Keratinocyte (primary cell): ENCODE measurements around the gene SDHAF1. TPM values are rescaled to one million over a fixed set of nuclear protein-coding genes. Genes with fewer than 3 reads are reported as not detected.

Source experiments
- DNase-seq: peaks from one replicate; pipeline ENCODE4 v3.0.0-alpha.2; 2011; ENCODE audit warnings: low read depth, missing footprints, low spot score
- FAIRE-seq: peaks from 2 replicates; lab custom pipeline; 2011; peaks lifted over from hg19 to GRCh38; lab: Jason Lieb, UNC
- H2AFZ ChIP-seq: 2 replicates; pipeline ENCODE4 v1.6.0; 2012; ENCODE audit warnings: low read length, control low read depth, inconsistent platforms; ENCODE audit not compliant: control insufficient read depth
- H3K27ac ChIP-seq: 2 replicates; pipeline ENCODE4 v1.5.1; 2011; ENCODE audit warnings: low read length; ENCODE audit not compliant: control insufficient read depth, insufficient read depth
- H3K27me3 ChIP-seq: 3 replicates; pipeline ENCODE4 v1.6.0; 2011; ENCODE audit warnings: low read length; ENCODE audit not compliant: control insufficient read depth, insufficient read depth; ENCODE audit errors: extremely low read depth
- H3K36me3 ChIP-seq, 2 experiments: 2 replicates in 1 of 2; 3 replicates in 1 of 2; pipeline ENCODE4 v1.5.1; 2011; ENCODE audit warnings: low read length in 2 of 2, mild to moderate bottlenecking in 1 of 2; ENCODE audit not compliant: control insufficient read depth in 2 of 2, insufficient read depth in 2 of 2; ENCODE audit errors: extremely low read depth in 1 of 2
- H3K4me1 ChIP-seq: 3 replicates; pipeline ENCODE4 v1.5.1; 2011; ENCODE audit warnings: low read length; ENCODE audit not compliant: control insufficient read depth, insufficient read depth; ENCODE audit errors: extremely low read depth
- H3K4me2 ChIP-seq: 3 replicates; pipeline ENCODE4 v1.6.0; 2011; ENCODE audit warnings: low read depth, low read length; ENCODE audit not compliant: control insufficient read depth, insufficient read depth; ENCODE audit errors: extremely low read depth
- H3K4me3 ChIP-seq, 3 experiments: fragments of 200-600 bp in 1 of 3; sonication (generic) in 1 of 3; 2 replicates in 2 of 3; 3 replicates in 1 of 3; pipeline ENCODE4 v1.5.1; 2011 to 2016; ENCODE audit warnings: low read length in 3 of 3, mild to moderate bottlenecking in 3 of 3, control low read depth in 2 of 3, inconsistent platforms in 1 of 3, low read depth in 1 of 3, mixed read lengths in 1 of 3, mixed run types in 1 of 3, moderate library complexity in 1 of 3; ENCODE audit not compliant: control insufficient read depth in 2 of 3, insufficient read depth in 2 of 3; ENCODE audit errors: extremely low read depth in 1 of 3
- H3K79me2 ChIP-seq: 2 replicates; pipeline ENCODE4 v1.6.0; 2012; ENCODE audit warnings: low read length; ENCODE audit not compliant: control insufficient read depth, insufficient read depth
- H3K9ac ChIP-seq: 3 replicates; pipeline ENCODE4 v1.6.0; 2011; ENCODE audit warnings: low read length; ENCODE audit not compliant: control insufficient read depth, insufficient read depth; ENCODE audit errors: extremely low read depth
- H3K9me1 ChIP-seq: 3 replicates; pipeline ENCODE4 v1.6.0; 2011; ENCODE audit warnings: low read length; ENCODE audit not compliant: control insufficient read depth, insufficient read depth; ENCODE audit errors: extremely low read depth
- H3K9me3 ChIP-seq: 2 replicates; pipeline ENCODE4 v1.5.1; 2012; ENCODE audit warnings: low read depth, low read length; ENCODE audit not compliant: control insufficient read depth
- H4K20me1 ChIP-seq: 3 replicates; pipeline ENCODE4 v1.6.0; 2011; ENCODE audit warnings: low read length; ENCODE audit not compliant: control insufficient read depth, insufficient read depth; ENCODE audit errors: extremely low read depth
- CTCF ChIP-seq, 3 experiments: IDR thresholded peaks in 1 of 3; conservative IDR thresholded peaks in 1 of 3; optimal IDR thresholded peaks in 1 of 3; 2 replicates in 2 of 3; 3 replicates in 1 of 3; pipeline versions ENCODE3 to v1.5.1; 2011; ENCODE audit warnings: low read length in 3 of 3, mild to moderate bottlenecking in 3 of 3, moderate library complexity in 2 of 3, control low read depth in 1 of 3, inconsistent platforms in 1 of 3; ENCODE audit not compliant: insufficient read depth in 2 of 3; ENCODE audit errors: extremely low read depth in 1 of 3
- EZH2 ChIP-seq: IDR thresholded peaks from one replicate; pipeline ENCODE4 v1.6.1; 2012; ENCODE audit warnings: inconsistent platforms, mild to moderate bottlenecking, low read length, moderate library complexity
- dilution Hi-C: fragments of 300-500 bp; cut with MboI; formaldehyde crosslinking; loops from one replicate; pipeline ENCODE4 v1.7.0; 2020; ENCODE audit warnings: low sequenced_read_pairs; ENCODE audit not compliant: extremely low pct_ligation_motif_present
- polyA plus RNA-seq, 5 experiments: library from polyadenylated mRNA; depleted of rRNA in 3 of 5; stranded (reverse) in 3 of 5; stranded (forward) in 1 of 5; unstranded in 1 of 5; fragments of >200 nt; gene quantifications; 1 replicate in 1 of 5; 2 replicates in 3 of 5; 3 replicates in 1 of 5; pipeline versions ENCODE4 v1.2.1 to v1.2.3, GENCODE V29; 2011 to 2012; ENCODE audit warnings: missing spikeins in 2 of 5, low read depth in 1 of 5, low replicate concordance in 1 of 5

The SDHAF1 gene
- polyA plus RNA-seq, 1 donor (not counting 4 experiments of a cell fraction or from before 2014, with no cell fraction given): 7.3 TPM

GRCh38 chr19:36028313-36029041 is 33.5 kb downstream of the SDHAF1 start:
- Histone ChIP-seq H3K27ac (no peak overlapping the region), H3K9me1 (no peaks in the 10 kb centered on the region), H3K9ac (no peak overlapping the region), H3K4me3 (no peak overlapping the region), H3K4me1 (no peaks in the 10 kb centered on the region), H3K27me3 (no peaks in the 10 kb centered on the region), H2AFZ (no peak overlapping the region), H3K4me2 (no peak overlapping the region), H3K79me2 (no peaks in the 10 kb centered on the region), H3K9me3 (no peaks in the 10 kb centered on the region), H3K36me3 (peaks cover 1 to 9% of the 10 kb centered on the region in 2 experiments), H4K20me1 (no peaks in the 10 kb centered on the region)
- no peak for TF ChIP-seq CTCF (optimal IDR thresholded peaks at IDR 0.05 in 1 of 3, IDR thresholded peaks at IDR 0.05 in 1 of 3, conservative IDR thresholded peaks at IDR 0.05 in 1 of 3; ENCODE audit: extremely low read depth in 1 of 3, insufficient read depth in 2 of 3, low read length in 3 of 3)
- dilution Hi-C loops: no loop called here
- no peak for FAIRE-seq
- no peak for DNase-seq

- DNase-seq (no peak), FAIRE-seq (no peak)
- Histone ChIP-seq H3K4me1 (no peaks in the 10 kb centered on the region), H3K27ac (no peak overlapping the region), H2AFZ (no peak overlapping the region), H4K20me1 (no peaks in the 10 kb centered on the region), H3K4me2 (no peak overlapping the region), H3K79me2 (no peaks in the 10 kb centered on the region), H3K9me3 (no peaks in the 10 kb centered on the region), H3K27me3 (no peaks in the 10 kb centered on the region), H3K36me3 (no peaks in the 10 kb centered on the region), H3K9ac (no peak overlapping the region), H3K9me1 (no peaks in the 10 kb centered on the region), H3K4me3 (no peak overlapping the region)
- dilution Hi-C loops: no loop called here
- TF ChIP-seq EZH2: no peak
- peak; percentile 44 to 58 (median 49) for TF ChIP-seq CTCF (optimal IDR thresholded peaks at IDR 0.05 in 1 of 3, IDR thresholded peaks at IDR 0.05 in 1 of 3, conservative IDR thresholded peaks at IDR 0.05 in 1 of 3; ENCODE audit: extremely low read depth in 1 of 3, insufficient read depth in 2 of 3, low read length in 3 of 3)
These were observed 35.5 kb downstream of the SDHAF1 start for GRCh38 chr19:36030264-36031148.
